ENCODE measurements around the gene SNX27.
"Not testable (repeated sequence)": the region's sequence is repeated elsewhere in the genome, so short reads cannot be mapped to it uniquely, and the experiment has no call there.

Gene SNX27

GRCh38 chr1:151639466-151639865 is 27.6 kb downstream of the SNX27 start:
- DNase-seq (ENCODE audit: low read depth in 2 of 2) = no peak

DNA sequence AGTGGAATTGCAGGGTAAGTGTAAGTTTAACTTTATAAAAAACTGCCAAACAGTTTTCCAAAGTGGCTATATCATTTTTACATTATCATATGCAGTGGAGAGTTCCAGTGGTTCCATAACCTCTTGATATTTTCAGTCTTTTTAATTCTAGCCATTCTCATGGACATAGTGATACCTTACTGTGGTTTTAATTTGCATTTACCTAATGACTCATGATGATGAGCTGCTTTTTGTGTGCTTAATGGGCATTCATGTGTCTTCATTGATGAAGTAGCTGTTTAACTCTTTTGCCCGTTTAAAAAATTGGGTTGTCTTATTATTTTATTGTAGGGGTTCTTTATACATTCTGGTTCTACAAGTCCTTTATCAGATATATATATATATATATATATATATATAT is 29.4 kb downstream of the SNX27 start:
- no peak for DNase-seq (ENCODE audit: low read depth in 2 of 2)

- not testable (repeated sequence) for DNase-seq (ENCODE audit: low read depth in 2 of 2)
Measured at GRCh38 chr1:151643085-151643484, 31.2 kb downstream of the SNX27 start.

- DNase-seq (ENCODE audit: low read depth in 2 of 2) = no peak
Measured at GRCh38 chr1:151644001-151644400, 32.2 kb downstream of the SNX27 start.

DNA sequence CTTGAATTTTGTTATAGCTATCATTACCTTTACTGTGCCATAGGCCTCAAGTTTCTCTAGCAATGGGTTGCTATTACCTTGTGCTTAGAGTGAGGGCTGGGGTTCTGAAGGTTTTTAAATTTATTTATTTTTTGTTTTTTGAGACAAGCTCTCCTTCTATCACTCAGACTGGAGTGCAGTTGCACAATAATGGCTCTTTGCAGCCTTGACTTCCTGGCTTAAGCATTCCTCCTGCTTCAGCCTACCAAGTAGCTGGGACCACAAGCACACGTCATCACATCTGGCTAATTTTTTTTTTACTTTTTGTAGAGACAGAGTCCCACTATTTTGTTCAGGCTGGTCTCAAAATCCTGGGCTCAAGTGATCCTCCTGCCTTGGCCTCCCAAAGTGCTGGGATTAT is 41.5 kb downstream of the SNX27 start:
- no peak for DNase-seq (ENCODE audit: low read depth in 2 of 2)

GRCh38 chr1:151655371-151655770 is 43.5 kb downstream of the SNX27 start:
- DNase-seq (ENCODE audit: low read depth in 2 of 2) = no peak

DNA sequence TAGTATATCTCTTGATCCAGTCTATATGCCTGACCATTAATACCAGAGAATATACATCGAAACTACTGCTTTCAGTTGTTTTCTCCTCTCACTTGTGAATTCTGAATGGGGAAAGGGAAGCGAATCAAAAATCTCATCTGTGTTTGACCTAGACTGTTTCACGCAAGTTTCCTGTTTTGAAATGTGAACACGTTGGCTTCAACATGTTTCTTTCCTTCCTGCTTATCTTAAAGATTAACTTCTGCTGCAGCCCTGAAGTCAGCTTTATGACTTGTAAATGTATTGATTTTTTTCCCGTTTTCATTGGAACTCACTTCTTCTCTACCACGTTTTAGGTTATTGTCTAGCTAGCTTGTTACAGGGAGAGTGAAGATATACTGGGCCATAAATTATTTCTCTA is 49.9 kb downstream of the SNX27 start:
- DNase-seq (ENCODE audit: low read depth in 2 of 2) = no peak

DNA sequence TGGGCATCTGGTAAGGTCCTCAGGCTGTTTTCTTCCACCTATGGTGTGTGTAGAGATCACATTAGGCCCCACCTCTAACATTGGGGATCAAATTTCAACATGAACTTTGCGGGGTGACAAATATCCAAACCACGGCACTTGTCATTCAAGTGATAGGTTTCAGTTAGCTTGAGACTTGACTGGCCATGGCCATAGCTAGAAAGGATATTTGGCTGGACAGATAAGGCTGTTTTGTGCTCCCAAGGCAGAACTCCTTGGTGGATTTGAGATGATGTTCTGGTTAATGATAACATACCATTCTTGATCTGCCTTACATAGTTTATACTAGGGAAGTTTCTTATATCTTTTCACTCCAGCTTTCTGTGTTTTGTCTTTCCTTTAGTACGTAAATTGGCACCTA is 56.2 kb downstream of the SNX27 start:
- no peak for DNase-seq (ENCODE audit: low read depth in 2 of 2)

GRCh38 chr1:151670036-151670675 is 58.3 kb downstream of the SNX27 start:
- DNase-seq (ENCODE audit: low read depth in 2 of 2) = not testable (repeated sequence)

GRCh38 chr1:151673407-151673806 is 61.6 kb downstream of the SNX27 start:
- no peak for DNase-seq (ENCODE audit: low read depth in 2 of 2)

GRCh38 chr1:151680391-151680790 is 68.5 kb downstream of the SNX27 start:
- DNase-seq (ENCODE audit: low read depth in 2 of 2) = no peak

- DNase-seq (ENCODE audit: low read depth in 2 of 2) = no peak
Measured at GRCh38 chr1:151680826-151681225, 69.0 kb downstream of the SNX27 start.

DNA sequence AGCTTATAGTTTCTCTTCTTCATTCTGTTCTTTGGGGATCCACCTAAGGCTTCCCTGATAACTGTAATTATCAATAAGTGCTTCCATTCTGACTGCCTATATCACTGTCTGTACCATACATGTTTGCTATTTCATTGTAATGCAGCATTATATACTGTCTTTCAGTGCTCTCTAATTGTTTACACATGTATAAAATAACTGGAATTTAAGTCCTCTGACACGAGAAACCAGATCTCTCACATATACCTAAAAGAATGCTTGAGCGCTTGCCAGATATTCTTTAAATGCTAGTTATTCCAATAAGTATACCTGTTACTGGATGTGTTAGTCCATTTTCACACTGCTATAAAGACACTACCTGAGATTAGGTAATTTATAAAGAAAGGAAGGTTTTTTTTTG is 70.1 kb downstream of the SNX27 start:
- no peak for DNase-seq (ENCODE audit: low read depth in 2 of 2)

GRCh38 chr1:151682901-151683300 is 71.1 kb downstream of the SNX27 start:
- DNase-seq (ENCODE audit: low read depth in 2 of 2) = not testable (repeated sequence)

GRCh38 chr1:151684128-151684527 is 72.3 kb downstream of the SNX27 start:
- no peak for DNase-seq (ENCODE audit: low read depth in 2 of 2)

- DNase-seq (ENCODE audit: low read depth in 2 of 2) = no peak
Measured at GRCh38 chr1:151686561-151686960, 74.7 kb downstream of the SNX27 start.

DNA sequence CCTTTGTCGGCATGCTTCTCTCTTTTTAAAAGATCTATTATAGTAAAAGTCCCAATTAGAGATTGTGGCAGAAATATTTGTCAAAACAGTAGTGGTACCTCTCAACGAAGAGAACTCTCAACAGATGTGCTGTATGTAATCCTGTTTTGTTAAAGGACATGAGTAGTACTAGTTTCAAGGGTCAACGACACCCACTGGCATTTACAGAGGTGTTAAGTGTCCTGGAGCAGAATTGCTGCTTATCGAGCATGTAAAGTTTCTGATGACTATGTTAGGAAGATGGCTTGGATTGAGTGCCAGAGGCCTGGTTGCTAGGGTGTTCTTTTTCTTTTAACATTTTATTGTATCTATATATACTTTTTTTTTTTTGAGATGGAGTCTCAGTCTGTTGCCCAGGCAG is 77.6 kb downstream of the SNX27 start:
- DNase-seq (ENCODE audit: low read depth in 2 of 2) = no peak

DNA sequence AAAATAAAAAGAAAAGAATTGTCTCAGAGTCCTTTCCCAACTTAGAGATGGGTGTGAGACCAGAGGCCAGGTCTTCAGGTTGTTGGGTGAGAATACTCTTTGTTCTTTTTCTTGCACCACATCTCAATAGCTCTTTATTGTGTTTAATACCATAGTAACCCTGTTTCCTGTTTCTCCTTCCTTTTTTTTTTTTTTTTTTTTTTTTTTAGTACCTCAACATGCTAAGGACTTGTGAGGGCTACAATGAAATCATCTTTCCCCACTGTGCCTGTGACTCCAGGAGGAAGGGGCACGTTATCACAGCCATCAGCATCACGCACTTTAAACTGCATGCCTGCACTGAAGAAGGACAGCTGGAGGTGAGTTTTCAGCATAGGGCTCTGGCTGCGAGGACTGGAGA is 80.4 kb downstream of the SNX27 start:
- no peak for DNase-seq (ENCODE audit: low read depth in 2 of 2)

DNA sequence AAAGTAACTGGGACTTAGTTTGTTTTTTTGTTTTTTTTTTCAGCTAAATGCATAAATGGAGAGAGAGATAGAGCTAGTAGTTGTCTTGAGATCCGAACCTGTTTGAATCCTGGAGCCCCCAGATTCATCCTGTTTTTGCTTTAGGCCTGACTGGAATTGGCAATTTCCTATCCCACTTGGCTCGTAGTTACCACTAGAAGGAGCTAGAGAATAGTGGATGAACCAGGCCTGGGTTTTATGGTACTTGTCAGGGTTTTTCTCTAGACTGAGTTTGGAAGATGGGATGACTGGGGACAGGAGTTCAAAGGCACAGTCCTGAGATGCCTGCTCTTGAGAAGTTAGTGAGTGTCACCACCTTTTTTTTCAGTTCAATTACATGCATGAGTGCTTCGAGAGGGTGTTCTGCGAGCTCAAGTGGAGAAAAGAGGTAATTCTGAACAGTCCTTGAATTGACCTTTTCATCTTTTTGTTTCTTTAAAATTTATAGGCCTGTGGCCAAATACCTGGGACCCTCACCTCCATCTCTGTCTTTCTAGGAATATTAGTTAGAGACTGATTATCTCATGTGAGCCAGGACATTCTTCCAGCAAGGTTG is 81.3 kb downstream of the SNX27 start:
- no peak for DNase-seq (ENCODE audit: low read depth in 2 of 2)

DNA sequence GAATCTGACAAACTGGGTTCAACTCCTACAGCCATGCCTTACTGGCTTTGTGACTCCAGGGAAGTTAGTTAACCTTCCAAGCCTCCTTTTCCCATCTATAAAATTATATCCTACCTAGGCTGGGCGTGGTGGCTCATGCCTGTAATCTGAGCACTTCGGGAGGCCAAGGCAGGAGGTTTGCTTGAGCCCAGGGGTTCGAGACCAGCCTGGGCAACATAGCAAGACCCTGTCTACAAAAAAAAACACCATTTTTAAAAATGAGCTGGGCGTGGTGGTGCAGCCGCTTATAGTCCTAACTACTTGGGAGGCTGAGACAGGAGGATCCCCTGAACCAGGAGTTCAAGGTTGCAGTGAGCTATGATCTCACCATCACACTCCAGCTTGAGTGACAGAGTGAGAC is 89.7 kb downstream of the SNX27 start:
- no peak for DNase-seq (ENCODE audit: low read depth in 2 of 2)

DNA sequence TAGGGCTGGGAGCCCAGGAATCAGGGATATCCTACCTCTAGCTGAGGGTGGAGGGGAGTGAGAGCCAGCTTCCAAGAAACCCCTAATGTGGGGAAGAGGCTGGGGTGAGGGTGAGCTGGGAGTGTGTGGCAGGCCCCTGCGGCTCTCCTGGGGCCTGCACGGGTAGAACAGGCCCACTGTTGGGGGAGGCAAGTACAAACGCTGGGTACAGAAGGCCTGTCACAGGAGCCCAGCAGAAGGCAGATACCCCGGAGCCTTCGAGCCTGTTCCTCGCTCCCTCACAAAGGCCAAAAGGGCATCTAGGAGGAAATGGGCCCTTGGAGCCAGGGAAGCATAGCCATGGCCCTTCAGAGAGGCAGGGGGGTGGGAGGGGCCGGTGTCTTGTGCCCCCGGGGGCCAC is 91.1 kb downstream of the SNX27 start:
- DNase-seq (ENCODE audit: low read depth in 2 of 2) = no peak

DNA sequence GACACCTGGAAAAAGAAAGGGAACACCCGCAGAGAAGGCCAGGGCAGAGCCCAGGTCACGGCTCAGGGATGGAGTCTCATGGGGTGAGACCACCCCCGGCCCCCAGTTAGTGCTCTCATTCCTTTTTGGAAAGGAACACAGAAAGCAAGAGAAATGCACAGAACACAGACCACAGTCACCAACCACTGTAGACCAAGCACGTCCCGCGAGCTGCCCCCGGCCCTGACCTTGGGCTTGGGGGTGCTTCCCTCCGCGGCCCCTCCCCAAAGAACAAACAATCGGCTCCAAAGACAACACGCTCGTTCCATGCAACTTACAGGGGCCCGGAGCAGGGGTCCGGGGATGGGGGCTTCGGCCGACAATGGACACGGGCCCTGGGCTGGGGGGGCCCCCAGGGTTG is 92.0 kb downstream of the SNX27 start:
- DNase-seq (ENCODE audit: low read depth in 2 of 2) = no peak

GRCh38 chr1:151704246-151704645 is 92.4 kb downstream of the SNX27 start:
- DNase-seq (ENCODE audit: low read depth in 2 of 2) = no peak

DNA sequence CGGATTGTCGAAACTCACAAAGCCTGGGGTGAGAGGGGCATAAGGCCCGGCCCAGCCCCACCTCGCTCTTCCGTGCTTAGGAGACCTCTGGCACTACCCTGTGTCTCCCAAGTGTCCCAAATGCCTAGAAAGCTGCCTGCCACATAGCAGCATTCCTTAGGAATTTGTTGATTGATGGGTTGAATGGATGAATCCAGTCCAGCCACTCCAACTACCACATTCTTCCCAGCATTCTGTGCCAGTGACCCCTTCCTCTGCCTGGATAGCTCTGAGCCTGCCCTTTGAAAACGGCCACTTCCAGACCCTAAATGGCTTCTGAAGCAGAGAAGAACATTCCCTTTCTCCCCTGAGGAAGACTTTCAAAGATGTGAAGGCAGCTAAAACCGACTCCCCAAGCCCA is 93.3 kb downstream of the SNX27 start:
- DNase-seq (ENCODE audit: low read depth in 2 of 2) = no peak

All from stimulated activated CD4-positive, alpha-beta T cell treated with anti-CD3 and anti-CD28 coated beads, Interleukin-1b, Interleukin-23, amount 100 ng/mL, for 1 hour (primary cell).